HepG2 (cell line): ENCODE results near the gene CDK17. TPM values are rescaled to one million over a fixed set of nuclear protein-coding genes. Genes with fewer than 3 reads are reported as not detected.

Source experiments
- ATAC-seq: fragments of 200-7000 bp; cut with Tn5 transposase; 3 replicates; pipeline ENCODE4 v1.9.1; 2020; ENCODE audit warnings: mild to moderate bottlenecking, moderate library complexity
- BruUV-seq: library from RNA; stranded (reverse); fragments of 400-500 nt; replicated peaks from 2 replicates; lab custom pipeline; 2021; lab: Mats Ljungman, UMichigan
- CTCF ChIA-PET: fragments of 300-600 bp; formaldehyde crosslinking; extraction: SDS; loops from one replicate; lab custom pipeline; 2021; ENCODE audit warnings: low total read pairs, inconsistent platforms, low intra/inter-chr PET ratio; lab: Yijun Ruan, JAX
- POLR2A ChIA-PET: fragments of 350-600 bp; sonication (Branson Sonifier 250); formaldehyde crosslinking; loops from one replicate; lab custom pipeline; 2020; ENCODE audit warnings: antibody characterized with exemption, inconsistent platforms; lab: Yijun Ruan, JAX
- DNase-seq: peaks from one replicate; pipeline ENCODE4 v3.0.0-alpha.2; 2015; ENCODE audit warnings: low spot score
- FAIRE-seq: peaks from 3 replicates; lab custom pipeline; 2011; peaks lifted over from hg19 to GRCh38; lab: Jason Lieb, UNC
- H2AFZ ChIP-seq: one replicate; pipeline ENCODE4 v1.6.1; 2011; ENCODE audit warnings: low read length, inconsistent platforms
- H3K27ac ChIP-seq: fragments of 300-600 bp; 3 replicates; pipeline ENCODE4 v1.8.0; 2011; ENCODE audit warnings: mixed run types, mild to moderate bottlenecking, mixed read lengths, low read length, inconsistent platforms; ENCODE audit not compliant: insufficient read depth; ENCODE audit errors: extremely low read length
- H3K27me3 ChIP-seq, 2 experiments: fragments of 200-600 bp in 1 of 2; 2 replicates in 1 of 2; 3 replicates in 1 of 2; pipeline versions ENCODE4 v1.6.0 to v1.8.0; 2011; ENCODE audit warnings: low read length in 2 of 2, mild to moderate bottlenecking in 2 of 2, moderate library complexity in 2 of 2, inconsistent platforms in 1 of 2; ENCODE audit not compliant: insufficient read depth in 2 of 2, control insufficient read depth in 1 of 2
- H3K36me3 ChIP-seq, 2 experiments: fragments of 200-600 bp in 1 of 2; replicated peaks in 1 of 2; 2 replicates in 1 of 2; 3 replicates in 1 of 2; pipeline versions ENCODE4 v1.5.1 to v1.8.0; 2011; ENCODE audit warnings: low read length in 2 of 2, inconsistent platforms in 1 of 2; ENCODE audit not compliant: insufficient read depth in 2 of 2, control insufficient read depth in 1 of 2
- H3K4me1 ChIP-seq: 2 replicates; pipeline ENCODE4 v1.5.1; 2012; ENCODE audit warnings: low read length, inconsistent platforms; ENCODE audit not compliant: insufficient read depth
- H3K4me2 ChIP-seq: 2 replicates; pipeline ENCODE4 v1.6.0; 2011; ENCODE audit warnings: low read depth, low read length, inconsistent platforms
- H3K4me3 ChIP-seq, 3 experiments: fragments of 200-600 bp in 1 of 3; sonication (generic), shearing (Covaris generic) in 1 of 3; replicated peaks in 1 of 3; 2 replicates each; pipeline ENCODE4 v1.5.1; 2011 to 2016; ENCODE audit warnings: low read length in 3 of 3, inconsistent platforms in 2 of 3, low read depth in 2 of 3, mild to moderate bottlenecking in 2 of 3, control low read depth in 1 of 3, mixed read lengths in 1 of 3; ENCODE audit not compliant: insufficient read depth in 1 of 3
- H3K79me2 ChIP-seq: one replicate; pipeline ENCODE4 v1.6.1; 2011; ENCODE audit warnings: low read length, inconsistent platforms; ENCODE audit not compliant: insufficient read depth
- H3K9ac ChIP-seq: 2 replicates; pipeline ENCODE4 v1.6.0; 2011; ENCODE audit warnings: mild to moderate bottlenecking, low read depth, low read length, inconsistent platforms; ENCODE audit not compliant: insufficient read depth
- H3K9me3 ChIP-seq: 2 replicates; pipeline ENCODE4 v1.5.1; 2012; ENCODE audit warnings: mild to moderate bottlenecking, low read length
- H4K20me1 ChIP-seq: 2 replicates; pipeline ENCODE4 v1.6.0; 2011; ENCODE audit warnings: inconsistent platforms, mild to moderate bottlenecking, low read length, moderate library complexity; ENCODE audit not compliant: insufficient read depth
- GFI1 ChIP-seq: sonication (generic); formaldehyde crosslinking; IDR thresholded peaks from 2 replicates; pipeline ENCODE4 v1.5.0; 2020; ENCODE audit warnings: missing genetic modification reagents, mild to moderate bottlenecking, borderline replicate concordance
- HNRNPK ChIP-seq: fragments of 200-400 bp; formaldehyde crosslinking; IDR thresholded peaks from 2 replicates; pipeline ENCODE4 v1.6.1; 2018; ENCODE audit warnings: low read length, low read depth, moderate library complexity, mild to moderate bottlenecking; ENCODE audit not compliant: poor library complexity, severe bottlenecking
- HOXA3 ChIP-seq: sonication (generic); formaldehyde crosslinking; IDR thresholded peaks from 2 replicates; pipeline ENCODE4 v1.5.0; 2020; ENCODE audit warnings: missing genetic modification reagents
- IRX3 ChIP-seq: sonication (generic); formaldehyde crosslinking; IDR thresholded peaks from 2 replicates; pipeline ENCODE4 v1.8.1; 2023; ENCODE audit warnings: mild to moderate bottlenecking, low read depth, missing genetic modification reagents, borderline replicate concordance
- NRL ChIP-seq: sonication (generic); formaldehyde crosslinking; IDR thresholded peaks from 2 replicates; pipeline ENCODE4 v1.5.0; 2020; ENCODE audit warnings: missing genetic modification reagents, mild to moderate bottlenecking, moderate library complexity, borderline replicate concordance
- PCBP1 ChIP-seq: fragments of 200-400 bp; formaldehyde crosslinking; IDR thresholded peaks from 2 replicates; pipeline ENCODE4 v1.6.1; 2017; ENCODE audit warnings: mild to moderate bottlenecking, low read depth, low read length, borderline replicate concordance
- ZNF577 ChIP-seq: sonication (generic); formaldehyde crosslinking; IDR thresholded peaks from 2 replicates; pipeline ENCODE4 v1.4.0; 2020; ENCODE audit warnings: mild to moderate bottlenecking, low read depth, missing genetic modification reagents, borderline replicate concordance
- WGBS: methylation state at CpG from one replicate; pipeline ENCODE4 v1.1.6; 2017; ENCODE audit warnings: low lambda C conversion rate; 5-methylcytosine and 5-hydroxymethylcytosine counted together
- in situ Hi-C: cut with HindIII; loops from 2 replicates; pipeline ENCODE4 v1.10.0; 2017; ENCODE audit warnings: low pct_unique_long_range_greater_than_20kb; ENCODE audit not compliant: extremely low pct_ligation_motif_present
- intact Hi-C: fragments of 100-400 bp; cut with micrococcal nuclease; formaldehyde crosslinking; loops from one replicate; pipeline ENCODE4 v1.10.0; 2022; ENCODE audit not compliant: unreplicated experiment
- polyA plus RNA-seq, 8 experiments: library from polyadenylated mRNA; depleted of rRNA in 3 of 8; stranded (reverse) in 7 of 8; unstranded in 1 of 8; fragments of >200 nt; fragmentation: Illumina TruSeq in 4 of 8; extraction: Trizol in 4 of 8; gene quantifications; 2 replicates each; pipeline versions ENCODE4 v1.2.1 to v1.2.3, GENCODE V29; 2011 to 2016; ENCODE audit warnings: low read depth in 4 of 8, missing spikeins in 1 of 8, mixed read lengths in 1 of 8; ENCODE audit not compliant: insufficient read depth in 1 of 8
- total RNA-seq, 5 experiments: library from RNA; depleted of rRNA; stranded (reverse); fragments of >200 nt; fragmentation: Illumina TruSeq; extraction: Trizol; gene quantifications; 2 replicates each; pipeline ENCODE4 v1.2.3, GENCODE V29; 2016; ENCODE audit warnings: low read depth in 1 of 5
- TF ChIP-seq, protein P1 (sequence below): sonication (generic); formaldehyde crosslinking; IDR thresholded peaks from 2 replicates; pipeline ENCODE4 v1.5.0; 2020; ENCODE audit warnings: mild to moderate bottlenecking, missing genetic modification reagents, moderate library complexity
- TF ChIP-seq, protein P2 (sequence below): sonication (generic); IDR thresholded peaks from 2 replicates; pipeline ENCODE4 v1.6.1; 2016; ENCODE audit warnings: low read depth, borderline replicate concordance

Gene CDK17
- total and polyA plus RNA-seq, 2 of the 13 experiments (the other 11 are each of a cell fraction or from before 2014, with no cell fraction given): 9.9 to 22.3 TPM

DNA sequence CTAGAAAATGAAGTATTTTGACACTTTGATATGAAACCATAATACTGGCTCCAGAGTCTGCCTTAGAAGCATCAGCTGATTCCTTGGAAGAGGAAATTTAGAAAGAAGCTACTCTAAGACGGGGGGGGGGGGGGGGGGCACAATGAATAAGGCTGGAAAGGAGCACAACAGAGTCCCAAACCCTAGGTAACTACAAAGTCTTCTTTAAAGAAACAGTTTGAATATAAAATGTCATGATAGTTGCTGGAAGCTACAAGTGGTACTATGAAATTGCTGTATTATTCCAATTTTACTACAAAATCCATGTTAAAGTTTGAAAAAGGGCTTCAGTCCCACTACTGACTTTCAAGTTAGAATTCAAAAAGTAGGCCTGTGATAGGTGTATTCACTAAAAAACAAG lies 31.6 kb downstream of the CDK17 start:
- Histone ChIP-seq H3K9ac (no peak overlapping the region), H3K4me2 (no peak overlapping the region), H3K4me1 (peaks cover 10% of the 10 kb centered on the region), H3K9me3 (no peaks in the 10 kb centered on the region), H4K20me1 (peaks cover 5% of the 10 kb centered on the region; the same call in 1 of the 2 replicates), H3K4me3 (no peak overlapping the region), H3K36me3 (no peaks in the 10 kb centered on the region), H3K79me2 (peaks cover 59% of the 10 kb centered on the region), H3K27ac (no peak overlapping the region), H2AFZ (no peak overlapping the region), H3K27me3 (no peaks in the 10 kb centered on the region)
- intact Hi-C loops: no loop called here
- ChIA-PET POLR2A (no interaction called here), CTCF (no interaction called here)
- no peak for ATAC-seq
- no peak for FAIRE-seq
- TF ChIP-seq PCBP1 (peak; percentile 90; the same call in 1 of the 2 replicates), HNRNPK (peak; percentile 97)
- TF ChIP-seq, protein P1, sequence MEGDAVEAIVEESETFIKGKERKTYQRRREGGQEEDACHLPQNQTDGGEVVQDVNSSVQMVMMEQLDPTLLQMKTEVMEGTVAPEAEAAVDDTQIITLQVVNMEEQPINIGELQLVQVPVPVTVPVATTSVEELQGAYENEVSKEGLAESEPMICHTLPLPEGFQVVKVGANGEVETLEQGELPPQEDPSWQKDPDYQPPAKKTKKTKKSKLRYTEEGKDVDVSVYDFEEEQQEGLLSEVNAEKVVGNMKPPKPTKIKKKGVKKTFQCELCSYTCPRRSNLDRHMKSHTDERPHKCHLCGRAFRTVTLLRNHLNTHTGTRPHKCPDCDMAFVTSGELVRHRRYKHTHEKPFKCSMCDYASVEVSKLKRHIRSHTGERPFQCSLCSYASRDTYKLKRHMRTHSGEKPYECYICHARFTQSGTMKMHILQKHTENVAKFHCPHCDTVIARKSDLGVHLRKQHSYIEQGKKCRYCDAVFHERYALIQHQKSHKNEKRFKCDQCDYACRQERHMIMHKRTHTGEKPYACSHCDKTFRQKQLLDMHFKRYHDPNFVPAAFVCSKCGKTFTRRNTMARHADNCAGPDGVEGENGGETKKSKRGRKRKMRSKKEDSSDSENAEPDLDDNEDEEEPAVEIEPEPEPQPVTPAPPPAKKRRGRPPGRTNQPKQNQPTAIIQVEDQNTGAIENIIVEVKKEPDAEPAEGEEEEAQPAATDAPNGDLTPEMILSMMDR (CRISPR knock-in tag): no peak
- DNase-seq: no peak
- in situ Hi-C loops: no loop called here
- no TSS peak for BruUV-seq
- WGBS: 86% methylated on average over 1 of the region's 1 CpG

DNA sequence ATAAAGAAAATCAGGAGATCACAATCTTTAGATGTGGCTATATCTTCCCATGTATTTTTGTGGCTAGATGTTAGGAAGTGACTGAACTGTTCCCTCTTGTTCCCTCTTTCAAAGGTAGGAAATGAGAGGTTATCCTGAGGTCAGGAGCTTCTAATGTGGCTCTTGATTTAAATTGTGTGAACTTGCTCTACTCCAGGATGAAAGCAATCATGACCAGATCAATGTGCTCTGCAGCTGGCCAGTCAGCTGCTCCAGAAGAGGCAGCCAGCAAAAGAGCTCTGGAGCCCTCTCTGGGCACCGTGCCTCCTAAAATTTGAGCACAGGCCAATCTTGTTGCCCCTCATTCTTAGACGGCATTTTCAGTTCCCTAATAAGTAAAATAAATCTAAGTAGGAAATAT lies 32.0 kb downstream of the CDK17 start:
- Histone ChIP-seq H2AFZ (no peak overlapping the region), H3K9ac (no peak overlapping the region), H3K79me2 (peaks cover 58% of the 10 kb centered on the region), H3K27me3 (no peaks in the 10 kb centered on the region), H4K20me1 (peaks cover 2% of the 10 kb centered on the region; the same call in 1 of the 2 replicates), H3K4me1 (peaks cover 13% of the 10 kb centered on the region), H3K27ac (no peak overlapping the region), H3K36me3 (no peaks in the 10 kb centered on the region), H3K9me3 (no peaks in the 10 kb centered on the region), H3K4me3 (no peak overlapping the region), H3K4me2 (no peak overlapping the region)
- WGBS: 89% methylated on average over 2 of the region's 2 CpGs
- in situ Hi-C loops (no loop called here), intact Hi-C loops (no loop called here)
- ATAC-seq (no peak), FAIRE-seq (no peak), DNase-seq (no peak)
- ChIA-PET POLR2A (no interaction called here), CTCF (no interaction called here)
- TF ChIP-seq IRX3 (CRISPR knock-in tag) (no peak), HOXA3 (CRISPR knock-in tag) (no peak), GFI1 (CRISPR knock-in tag) (no peak), ZNF577 (CRISPR knock-in tag) (no peak), NRL (no peak)
- TF ChIP-seq, protein P2, sequence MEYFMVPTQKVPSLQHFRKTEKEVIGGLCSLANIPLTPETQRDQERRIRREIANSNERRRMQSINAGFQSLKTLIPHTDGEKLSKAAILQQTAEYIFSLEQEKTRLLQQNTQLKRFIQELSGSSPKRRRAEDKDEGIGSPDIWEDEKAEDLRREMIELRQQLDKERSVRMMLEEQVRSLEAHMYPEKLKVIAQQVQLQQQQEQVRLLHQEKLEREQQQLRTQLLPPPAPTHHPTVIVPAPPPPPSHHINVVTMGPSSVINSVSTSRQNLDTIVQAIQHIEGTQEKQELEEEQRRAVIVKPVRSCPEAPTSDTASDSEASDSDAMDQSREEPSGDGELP: 0 out of 2 replicates have a peak, but pooled peaks have one; percentile 16
- no TSS peak for BruUV-seq
